H9 (cell line): ENCODE measurements around the gene TM9SF1. TPM values are rescaled to one million over a fixed set of nuclear protein-coding genes. Genes with fewer than 3 reads are reported as not detected.

Source experiments
- DNase-seq: peaks from one replicate; pipeline ENCODE4 v3.0.0-alpha.2; 2017
- H2AFZ ChIP-seq: one replicate; pipeline ENCODE4 v1.6.1; 2013; ENCODE audit warnings: mild to moderate bottlenecking, low read length, control low read depth, moderate library complexity
- H2AK5ac ChIP-seq: 2 replicates; pipeline ENCODE4 v1.6.1; 2013; ENCODE audit warnings: low read length, control low read depth, mixed read lengths; ENCODE audit not compliant: insufficient read length
- H2BK120ac ChIP-seq: one replicate; pipeline ENCODE4 v1.6.1; 2013; ENCODE audit warnings: low read depth, mild to moderate bottlenecking, low read length, control low read depth, inconsistent platforms; ENCODE audit not compliant: poor library complexity, severe bottlenecking
- H2BK12ac ChIP-seq: 2 replicates; pipeline ENCODE4 v1.6.1; 2013; ENCODE audit warnings: low read length, control low read depth, mixed read lengths, low read depth; ENCODE audit not compliant: insufficient read length
- H2BK15ac ChIP-seq: 2 replicates; pipeline ENCODE4 v1.6.1; 2013; ENCODE audit warnings: low read depth, low read length, control low read depth
- H2BK20ac ChIP-seq: one replicate; pipeline ENCODE4 v1.6.1; 2013; ENCODE audit warnings: low read depth, mild to moderate bottlenecking, low read length, control low read depth, inconsistent platforms; ENCODE audit not compliant: poor library complexity, severe bottlenecking
- H2BK5ac ChIP-seq: 2 replicates; pipeline ENCODE4 v1.6.1; 2013; ENCODE audit warnings: low read length, control low read depth, mixed read lengths; ENCODE audit not compliant: insufficient read length
- H3K14ac ChIP-seq: 2 replicates; pipeline ENCODE4 v1.6.1; 2013; ENCODE audit warnings: low read length, control low read depth; ENCODE audit not compliant: insufficient read depth
- H3K18ac ChIP-seq: 2 replicates; pipeline ENCODE4 v1.6.1; 2013; ENCODE audit warnings: low read depth, mild to moderate bottlenecking, mixed read lengths, low read length, control low read depth; ENCODE audit not compliant: insufficient read length
- H3K23ac ChIP-seq: 2 replicates; pipeline ENCODE4 v1.6.1; 2013; ENCODE audit warnings: low read length, control low read depth, mixed read lengths, low read depth; ENCODE audit not compliant: insufficient read length
- H3K23me2 ChIP-seq: 2 replicates; pipeline ENCODE4 v1.6.1; 2013; ENCODE audit warnings: low read depth, mild to moderate bottlenecking, mixed read lengths, low read length, control low read depth; ENCODE audit not compliant: insufficient read length, poor library complexity, severe bottlenecking
- H3K27ac ChIP-seq: 2 replicates; pipeline ENCODE4 v1.5.1; 2013; ENCODE audit warnings: low read length, control low read depth, mixed read lengths, low read depth; ENCODE audit not compliant: insufficient read length
- H3K27me3 ChIP-seq: 2 replicates; pipeline ENCODE4 v1.6.1; 2013; ENCODE audit warnings: low read length, control low read depth, inconsistent platforms; ENCODE audit not compliant: insufficient read depth
- H3K4ac ChIP-seq: 2 replicates; pipeline ENCODE4 v1.6.1; 2013; ENCODE audit warnings: low read depth, mild to moderate bottlenecking, control low read depth, inconsistent platforms, low read length, moderate library complexity
- H3K4me1 ChIP-seq: 2 replicates; pipeline ENCODE4 v1.6.1; 2013; ENCODE audit warnings: low read length, control low read depth, inconsistent platforms; ENCODE audit not compliant: insufficient read depth
- H3K4me2 ChIP-seq: 2 replicates; pipeline ENCODE4 v1.6.1; 2013; ENCODE audit warnings: low read length, control low read depth, mixed read lengths; ENCODE audit not compliant: insufficient read length, insufficient read depth
- H3K56ac ChIP-seq: 2 replicates; pipeline ENCODE4 v1.6.1; 2013; ENCODE audit warnings: low read depth, mild to moderate bottlenecking, mixed read lengths, low read length, control low read depth; ENCODE audit not compliant: insufficient read length
- H3K79me1 ChIP-seq: 2 replicates; pipeline ENCODE4 v1.6.1; 2013; ENCODE audit warnings: low read depth, mild to moderate bottlenecking, moderate library complexity, low read length, control low read depth, inconsistent platforms; ENCODE audit not compliant: insufficient read depth, poor library complexity, severe bottlenecking
- H3K79me2 ChIP-seq: 2 replicates; pipeline ENCODE4 v1.6.1; 2013; ENCODE audit warnings: low read length, control low read depth, inconsistent platforms; ENCODE audit not compliant: insufficient read depth
- H3K9ac ChIP-seq: 2 replicates; pipeline ENCODE4 v1.6.1; 2013; ENCODE audit warnings: low read length, control low read depth, mixed read lengths; ENCODE audit not compliant: insufficient read length; ENCODE audit errors: extremely low read depth
- H3K9me3 ChIP-seq: one replicate; pipeline ENCODE4 v1.6.1; 2013; ENCODE audit warnings: low read depth, low read length, inconsistent platforms; ENCODE audit not compliant: control insufficient read depth
- H3T11ph ChIP-seq: one replicate; pipeline ENCODE4 v1.6.1; 2013; ENCODE audit warnings: mild to moderate bottlenecking, low read length, control low read depth, inconsistent platforms
- H4K20me1 ChIP-seq: one replicate; pipeline ENCODE4 v1.6.1; 2013; ENCODE audit not compliant: control insufficient read depth, insufficient read length, insufficient read depth
- H4K5ac ChIP-seq: 2 replicates; pipeline ENCODE4 v1.6.1; 2013; ENCODE audit warnings: low read depth, mild to moderate bottlenecking, mixed read lengths, low read length, control low read depth; ENCODE audit not compliant: insufficient read length
- H4K8ac ChIP-seq: replicated peaks from 2 replicates; pipeline ENCODE4 v1.6.1; 2013; ENCODE audit warnings: low read length, control low read depth, mixed read lengths, low read depth; ENCODE audit not compliant: insufficient read length
- H4K91ac ChIP-seq: 2 replicates; pipeline ENCODE4 v1.6.1; 2013; ENCODE audit warnings: low read depth, mild to moderate bottlenecking, moderate library complexity, mixed read lengths, low read length, control low read depth; ENCODE audit not compliant: insufficient read length
- H3K27ac Mint-ChIP-seq, 3 experiments: 2 replicates in 2 of 3; 3 replicates in 1 of 3; pipeline ENCODE4 v1.8.0; 2020 to 2021; ENCODE audit warnings: mixed read lengths in 3 of 3, mild to moderate bottlenecking in 1 of 3, moderate library complexity in 1 of 3
- H3K27me3 Mint-ChIP-seq: 2 replicates; pipeline ENCODE4 v1.8.0; 2021; ENCODE audit warnings: low read depth, mild to moderate bottlenecking, moderate library complexity, mixed read lengths
- H3K36me3 Mint-ChIP-seq, 3 experiments: 2 replicates in 2 of 3; 3 replicates in 1 of 3; pipeline ENCODE4 v1.8.0; 2020 to 2021; ENCODE audit warnings: low read depth in 3 of 3, mixed read lengths in 3 of 3; ENCODE audit not compliant: insufficient read depth in 1 of 3
- H3K4me1 Mint-ChIP-seq, 2 experiments: 2 replicates each; pipeline ENCODE4 v1.8.0; 2020; ENCODE audit warnings: mixed read lengths in 2 of 2
- H3K4me3 Mint-ChIP-seq, 2 experiments: 2 replicates in 1 of 2; 3 replicates in 1 of 2; pipeline ENCODE4 v1.8.0; 2020 to 2021; ENCODE audit warnings: mild to moderate bottlenecking in 2 of 2, mixed read lengths in 2 of 2, moderate library complexity in 1 of 2
- H3K9me3 Mint-ChIP-seq, 2 experiments: 2 replicates in 1 of 2; 3 replicates in 1 of 2; pipeline ENCODE4 v1.8.0; 2020; ENCODE audit warnings: mild to moderate bottlenecking in 2 of 2, mixed read lengths in 2 of 2, moderate library complexity in 1 of 2
- CTCF ChIP-seq: fragments of 200-600 bp; sonication (generic); conservative IDR thresholded peaks from 3 replicates; pipeline ENCODE4 v1.8.0; 2021; ENCODE audit warnings: antibody characterized with exemption, mild to moderate bottlenecking
- WGBS: extraction: QIAGEN DNeasy Blood & Tissue Kit; methylation state at CpG from one replicate; pipeline ENCODE4 v1.1.7; 2013; ENCODE audit warnings: missing lambda C conversion rate, low lambda C conversion rate, mixed read lengths; ENCODE audit not compliant: insufficient read length; ENCODE audit errors: extremely low coverage; 5-methylcytosine and 5-hydroxymethylcytosine counted together
- total RNA-seq: library from RNA; stranded (reverse); gene quantifications from 2 replicates; pipeline ENCODE4 v1.2.1, GENCODE V29; 2021

TM9SF1 gene
- total RNA-seq, 1 experiment from 2014 or later: 31.6 TPM

- Mint-ChIP-seq H3K9me3 (no peaks in the 10 kb centered on the region), H3K4me3 (peak within 1 kb of the TSS; percentile 98 to 99)
- no peak for TF ChIP-seq CTCF
Observed at GRCh38 chr14:24232645-24233537, 37.6 kb upstream of the TM9SF1 start, which contains the start of gene GMPR2. Gene GMPR2, plus strand, starts transcription at chr14:24232929. Its CDS starts 325 bp downstream, at chr14:24233254.

More at GRCh38 chr14:24232645-24233537, 37.6 kb upstream of the TM9SF1 start, which contains the start of gene GMPR2:
- H4K8ac ChIP-seq: peak within 1 kb of the TSS; percentile 47
- H3K23me2 ChIP-seq: peaks cover 15% of the 10 kb centered on the region
- H2BK120ac ChIP-seq: no peak within 1 kb of the TSS
- H3K18ac ChIP-seq: peak within 1 kb of the TSS; percentile 83
- H3K79me1 ChIP-seq: peaks cover 11% of the 10 kb centered on the region
- no peak within 1 kb of the TSS for H2BK20ac ChIP-seq
- H3K14ac ChIP-seq: peak within 1 kb of the TSS; percentile 49; the same call in 1 of the 2 replicates
- H3K4me2 ChIP-seq: peak within 1 kb of the TSS; percentile 99
- H3K9ac ChIP-seq: peak within 1 kb of the TSS; percentile 89
- H2BK15ac ChIP-seq: no peak within 1 kb of the TSS
- WGBS: no CpG with 5 or more reads among the region's 38 CpGs
- no peak for DNase-seq
- Mint-ChIP-seq H3K36me3 (peaks cover 21 to 46% (median 43%) of the 10 kb centered on the region in 3 experiments; a peak in 6 of 7 replicates), H3K27me3 (no peaks in the 10 kb centered on the region), H3K27ac (peak within 1 kb of the TSS; percentile 96 to 99 (median 98)), H3K4me1 (peaks cover 8 to 22% of the 10 kb centered on the region in 2 experiments)
- H3K4me1 ChIP-seq: 0 out of 2 replicates have a peak, but pooled peaks cover 6% of the 10 kb centered on the region
- H3K56ac ChIP-seq: no peak within 1 kb of the TSS
- peak within 1 kb of the TSS; percentile 32 for H2AFZ ChIP-seq
- no peak within 1 kb of the TSS for H2AK5ac ChIP-seq
- H3K9me3 ChIP-seq: no peaks in the 10 kb centered on the region
- H3K23ac ChIP-seq: no peak within 1 kb of the TSS
- no peak within 1 kb of the TSS for H4K91ac ChIP-seq
- H3K27me3 ChIP-seq: no peaks in the 10 kb centered on the region
- H4K5ac ChIP-seq: no peak within 1 kb of the TSS
- peak within 1 kb of the TSS; percentile 57 for H3K27ac ChIP-seq
- no peak within 1 kb of the TSS for H3K4ac ChIP-seq
- H4K20me1 ChIP-seq: no peaks in the 10 kb centered on the region
- H3T11ph ChIP-seq: no peak within 1 kb of the TSS
- no peak within 1 kb of the TSS for H2BK12ac ChIP-seq
- H2BK5ac ChIP-seq: peak within 1 kb of the TSS; percentile 1
- peaks cover 3% of the 10 kb centered on the region; the same call in 1 of the 2 replicates for H3K79me2 ChIP-seq
